Endodermal cell (in vitro differentiated cells): Measurements from ENCODE around the gene CPT1A. TPM values are rescaled to one million over a fixed set of nuclear protein-coding genes. Genes with fewer than 3 reads are reported as not detected.
A peak's percentile ranks its signal among the peaks of the same experiment; 100 is the strongest.

Source experiments
- DNase-seq: peaks from one replicate; pipeline ENCODE4 v3.0.0-alpha.2; 2017
- H3K27ac ChIP-seq: 2 replicates; pipeline ENCODE4 v1.5.1; 2013; ENCODE audit warnings: mild to moderate bottlenecking, low read depth, low read length, moderate library complexity
- H3K27me3 ChIP-seq: 2 replicates; pipeline ENCODE4 v1.6.1; 2013; ENCODE audit warnings: mild to moderate bottlenecking, low read length, moderate library complexity; ENCODE audit not compliant: insufficient read depth, control insufficient read depth, poor library complexity, severe bottlenecking
- H3K36me3 ChIP-seq: 2 replicates; pipeline ENCODE4 v1.7.0; 2013; ENCODE audit warnings: mild to moderate bottlenecking, low read length, moderate library complexity; ENCODE audit not compliant: control insufficient read depth, insufficient read depth
- H3K4me1 ChIP-seq: one replicate; pipeline ENCODE4 v1.7.0; 2013; ENCODE audit warnings: low read length; ENCODE audit not compliant: control insufficient read depth, insufficient read depth
- H3K4me3 ChIP-seq: 2 replicates; pipeline ENCODE4 v1.5.1; 2013; ENCODE audit warnings: mild to moderate bottlenecking, low read length, moderate library complexity
- H3K9ac ChIP-seq: 2 replicates; pipeline ENCODE4 v1.6.1; 2013; ENCODE audit warnings: mild to moderate bottlenecking, low read length, moderate library complexity; ENCODE audit not compliant: poor library complexity, severe bottlenecking; ENCODE audit errors: extremely low read depth
- H3K9me3 ChIP-seq: 2 replicates; pipeline ENCODE4 v1.6.1; 2013; ENCODE audit warnings: mild to moderate bottlenecking, low read length, moderate library complexity; ENCODE audit not compliant: control insufficient read depth
- H3K27ac Mint-ChIP-seq: 2 replicates; pipeline ENCODE4 v1.8.0; 2020; ENCODE audit warnings: mixed read lengths
- H3K27me3 Mint-ChIP-seq: 2 replicates; pipeline ENCODE4 v1.8.0; 2021; ENCODE audit warnings: mild to moderate bottlenecking, mixed read lengths; ENCODE audit not compliant: insufficient read depth
- H3K36me3 Mint-ChIP-seq: 2 replicates; pipeline ENCODE4 v1.8.0; 2020; ENCODE audit warnings: low read depth, mixed read lengths
- H3K4me1 Mint-ChIP-seq: 2 replicates; pipeline ENCODE4 v1.8.0; 2020; ENCODE audit warnings: mixed read lengths
- H3K4me3 Mint-ChIP-seq: 2 replicates; pipeline ENCODE4 v1.8.0; 2020; ENCODE audit warnings: mild to moderate bottlenecking, moderate library complexity, mixed read lengths
- H3K9me3 Mint-ChIP-seq: 2 replicates; pipeline ENCODE4 v1.8.0; 2020; ENCODE audit warnings: mild to moderate bottlenecking, mixed read lengths
- WGBS, 2 experiments: methylation state at CpG; one replicate each; pipeline versions ENCODE4 v1.1.5 to v1.1.7; 2013; ENCODE audit warnings: missing lambda C conversion rate in 2 of 2, mixed read lengths in 1 of 2; ENCODE audit not compliant: insufficient coverage in 1 of 2, insufficient read length in 1 of 2; 5-methylcytosine and 5-hydroxymethylcytosine counted together
- total RNA-seq, 2 donors: library from RNA; stranded (reverse); fragmentation: NEBNext Ultra II Directional in 1 of 2; extraction: Animal tissue kit (Norgen Biotek cat#: 25700) in 1 of 2; gene quantifications; 2 replicates in 1 of 2; 3 replicates in 1 of 2; pipeline ENCODE4 v1.2.1, GENCODE V29; 2021
- TF ChIP-seq, protein P1 (sequence below): fragments of 200-600 bp; sonication (generic); conservative IDR thresholded peaks from 2 replicates; pipeline ENCODE4 v1.5.0; 2021; ENCODE audit warnings: antibody characterized with exemption, mild to moderate bottlenecking

Gene CPT1A
- total RNA-seq, 2 donors from 2014 or later, result 3.3 to 7.3 TPM

DNA sequence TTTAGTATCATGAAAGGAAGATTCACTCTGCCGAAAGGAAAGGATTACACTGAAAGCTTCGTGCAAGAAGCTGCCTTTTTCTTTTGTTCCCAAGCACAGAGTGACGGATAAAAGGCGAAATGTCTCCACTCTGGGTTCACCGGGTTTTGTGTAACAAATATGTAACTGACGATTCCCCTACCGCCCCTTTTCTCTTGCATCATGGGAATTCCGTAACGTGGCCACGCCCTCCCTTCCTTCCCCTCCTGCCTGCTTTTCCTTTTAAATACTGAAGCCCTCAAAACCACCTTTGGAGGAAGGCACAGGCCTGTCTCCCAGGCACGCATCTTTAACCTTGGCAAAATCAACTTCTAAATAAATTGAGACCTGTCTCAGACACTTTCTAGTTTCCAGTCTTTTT, 74.0 kb downstream of the CPT1A start:
- no peak for DNase-seq
- Mint-ChIP-seq H3K9me3 (no peaks in the 10 kb centered on the region), H3K4me1 (peaks cover 6% of the 10 kb centered on the region), H3K27ac (no peak overlapping the region), H3K4me3 (no peak overlapping the region), H3K27me3 (no peaks in the 10 kb centered on the region), H3K36me3 (peaks cover 9% of the 10 kb centered on the region)
- Histone ChIP-seq H3K27ac (no peak overlapping the region), H3K36me3 (no peaks in the 10 kb centered on the region), H3K9ac (no peak overlapping the region), H3K4me1 (no peaks in the 10 kb centered on the region), H3K27me3 (no peaks in the 10 kb centered on the region), H3K4me3 (no peak overlapping the region), H3K9me3 (no peaks in the 10 kb centered on the region)
- TF ChIP-seq, protein P1, sequence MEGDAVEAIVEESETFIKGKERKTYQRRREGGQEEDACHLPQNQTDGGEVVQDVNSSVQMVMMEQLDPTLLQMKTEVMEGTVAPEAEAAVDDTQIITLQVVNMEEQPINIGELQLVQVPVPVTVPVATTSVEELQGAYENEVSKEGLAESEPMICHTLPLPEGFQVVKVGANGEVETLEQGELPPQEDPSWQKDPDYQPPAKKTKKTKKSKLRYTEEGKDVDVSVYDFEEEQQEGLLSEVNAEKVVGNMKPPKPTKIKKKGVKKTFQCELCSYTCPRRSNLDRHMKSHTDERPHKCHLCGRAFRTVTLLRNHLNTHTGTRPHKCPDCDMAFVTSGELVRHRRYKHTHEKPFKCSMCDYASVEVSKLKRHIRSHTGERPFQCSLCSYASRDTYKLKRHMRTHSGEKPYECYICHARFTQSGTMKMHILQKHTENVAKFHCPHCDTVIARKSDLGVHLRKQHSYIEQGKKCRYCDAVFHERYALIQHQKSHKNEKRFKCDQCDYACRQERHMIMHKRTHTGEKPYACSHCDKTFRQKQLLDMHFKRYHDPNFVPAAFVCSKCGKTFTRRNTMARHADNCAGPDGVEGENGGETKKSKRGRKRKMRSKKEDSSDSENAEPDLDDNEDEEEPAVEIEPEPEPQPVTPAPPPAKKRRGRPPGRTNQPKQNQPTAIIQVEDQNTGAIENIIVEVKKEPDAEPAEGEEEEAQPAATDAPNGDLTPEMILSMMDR, result no peak
- 95% methylated on average over 9 to 11 of the region's 11 CpGs for WGBS, 2 experiments

DNA sequence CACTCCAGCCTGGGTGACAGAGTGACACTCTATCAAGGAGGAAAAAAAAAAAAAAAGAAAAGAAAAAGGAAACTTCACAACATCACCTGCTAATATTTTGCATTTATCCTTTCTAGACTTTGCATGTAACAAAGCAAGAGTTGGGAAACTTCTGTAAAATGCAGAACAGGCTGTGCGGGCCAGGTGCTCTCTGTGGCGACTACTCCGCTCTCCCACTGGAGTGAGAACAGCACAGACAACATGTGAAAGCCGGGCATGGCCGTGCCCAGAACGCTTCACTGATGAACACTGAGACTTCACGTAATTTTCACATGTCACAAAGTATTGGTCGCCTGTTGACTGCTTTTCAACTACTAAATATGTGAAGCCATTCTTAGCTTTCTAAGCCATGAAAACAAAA, 74.9 kb downstream of the CPT1A start:
- no peaks in the 10 kb centered on the region for H3K36me3 ChIP-seq
- Mint-ChIP-seq H3K27me3 (no peaks in the 10 kb centered on the region), H3K27ac (peak overlapping the region; percentile 23), H3K9me3 (no peaks in the 10 kb centered on the region), H3K4me3 (no peak overlapping the region), H3K4me1 (peaks cover 6% of the 10 kb centered on the region), H3K36me3 (peaks cover 9% of the 10 kb centered on the region)
- TF ChIP-seq, protein P1, result no peak
- no peak for DNase-seq
- WGBS, 2 experiments, result 96 to 97% methylated on average over 8 of the region's 8 CpGs
- no peaks in the 10 kb centered on the region for H3K27me3 ChIP-seq
- H3K9ac ChIP-seq, result no peak overlapping the region
- H3K4me1 ChIP-seq, result no peaks in the 10 kb centered on the region
- H3K9me3 ChIP-seq, result no peaks in the 10 kb centered on the region
- H3K4me3 ChIP-seq, result no peak overlapping the region
- H3K27ac ChIP-seq, result no peak overlapping the region

DNA sequence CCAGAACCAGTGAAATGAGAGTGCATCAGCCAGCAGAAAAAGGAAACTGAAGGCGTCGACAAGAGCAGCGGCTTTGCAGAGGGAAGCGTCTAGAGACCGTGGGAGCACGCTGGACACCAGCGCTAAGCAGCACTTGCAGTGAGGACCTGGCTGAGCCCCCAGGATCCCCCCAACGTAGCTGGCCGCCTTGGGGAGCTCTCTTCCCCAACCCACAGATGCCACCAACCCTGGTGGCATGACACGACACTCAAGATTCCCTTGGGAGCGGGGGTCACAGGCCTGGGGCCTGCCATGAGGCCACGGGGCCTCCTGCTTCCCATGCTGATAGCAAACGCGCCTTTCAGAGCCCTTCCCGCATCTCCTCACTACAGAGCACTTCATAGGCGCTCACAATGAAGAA, 77.0 kb downstream of the CPT1A start:
- no peak for DNase-seq
- no peaks in the 10 kb centered on the region for H3K36me3 ChIP-seq
- H3K36me3 Mint-ChIP-seq, result peaks cover 9% of the 10 kb centered on the region
- H3K27ac ChIP-seq, result no peak overlapping the region
- H3K27ac Mint-ChIP-seq, result peak overlapping the region; percentile 31
- H3K9me3 ChIP-seq, result no peaks in the 10 kb centered on the region
- peaks cover 9% of the 10 kb centered on the region for H3K4me1 Mint-ChIP-seq
- H3K27me3 ChIP-seq, result no peaks in the 10 kb centered on the region
- H3K9ac ChIP-seq, result no peak overlapping the region
- H3K4me1 ChIP-seq, result no peaks in the 10 kb centered on the region
- no peaks in the 10 kb centered on the region for H3K27me3 Mint-ChIP-seq
- no peak overlapping the region for H3K4me3 Mint-ChIP-seq
- TF ChIP-seq, protein P1, result no peak
- no peak overlapping the region for H3K4me3 ChIP-seq
- WGBS, 2 experiments, result 85 to 89% methylated on average over 8 to 16 of the region's 16 CpGs
- no peaks in the 10 kb centered on the region for H3K9me3 Mint-ChIP-seq
